GM18873 (cell line): ENCODE results near the gene GRIFIN.

Experiments
- ATAC-seq: cut with Tn5 transposase; IDR thresholded peaks from one replicate; pipeline ENCODE4 v1.9.1; 2021; ENCODE audit warnings: mild to moderate bottlenecking, moderate library complexity, moderate number of reproducible peaks; ENCODE audit not compliant: unreplicated experiment, low FRiP score

The GRIFIN gene

GRCh38 chr7:2437537-2438148 is 38.6 kb downstream of the GRIFIN start:
- no peak for ATAC-seq

GRCh38 chr7:2437136-2437535 is 39.1 kb downstream of the GRIFIN start:
- ATAC-seq = no peak

GRCh38 chr7:2436341-2437104 is 39.7 kb downstream of the GRIFIN start:
- no peak for ATAC-seq

- no peak for ATAC-seq
These were observed 41.1 kb downstream of the GRIFIN start for GRCh38 chr7:2435146-2435545.

GRCh38 chr7:2433713-2434550 is 42.3 kb downstream of the GRIFIN start:
- no peak for ATAC-seq

GRCh38 chr7:2432910-2433712 is 43.1 kb downstream of the GRIFIN start:
- no peak for ATAC-seq

GRCh38 chr7:2431260-2431867 is 44.8 kb downstream of the GRIFIN start:
- ATAC-seq = no peak

GRCh38 chr7:2425749-2426148 is 50.4 kb downstream of the GRIFIN start:
- no peak for ATAC-seq
